Measurements from ENCODE around the gene SMIM35. TPM values are rescaled to one million over a fixed set of nuclear protein-coding genes. Genes with fewer than 3 reads are reported as not detected.
A peak's percentile ranks its signal among the peaks of the same experiment; 100 is the strongest.

The SMIM35 gene
- total and polyA plus RNA-seq, 4 experiments from 2014 or later = 0.21 to 0.76 (median 0.50) TPM

GRCh38 chr11:117995472-117995871 lies 91.3 kb downstream of the SMIM35 start:
- DNase-seq = no peak
- H3K9me3 ChIP-seq (ENCODE audit: control insufficient read depth in 1 of 2, low read length in 2 of 2) = no peaks in the 10 kb centered on the region
- peak overlapping the region in 1 of 2 donors; percentile 6 for H3K4me3 ChIP-seq (ENCODE audit: low read length in 2 of 2)
- H3K27ac ChIP-seq (ENCODE audit: low read depth, low read length) = peak overlapping the region; percentile 43
- peak overlapping the region in 6 of 7 donors; percentile 57 to 91 (median 84) for H3K27ac Mint-ChIP-seq
- H3K36me3 Mint-ChIP-seq = peaks cover 87 to 98% of the 10 kb centered on the region in 2 donors
- peaks cover 97% of the 10 kb centered on the region for H3K36me3 ChIP-seq (ENCODE audit: insufficient read depth, low read length)
- POLR2A ChIA-PET (ENCODE audit: partially characterized antibody) = interaction anchor here (1.1 to 51.5 kb wide), 8 partner anchors 9 to 187 kb away, joined by 3 to 2125 read pairs (median 878); partner anchors contain the start of gene IL10RA
- H3K4me3 Mint-ChIP-seq = peak overlapping the region in 7 of 8 donors; percentile 7 to 93 (median 27)
- CTCF ChIA-PET (ENCODE audit: partially characterized antibody) = interaction anchor here (1.6 to 19.1 kb wide), 5 partner anchors 46 to 188 kb away, joined by 5 to 211 read pairs (median 7); no protein-coding TSS in a partner anchor
- no peaks in the 10 kb centered on the region for H3K27me3 Mint-ChIP-seq
- peaks cover 57 to 99% (median 84%) of the 10 kb centered on the region in 4 donors for H3K4me1 Mint-ChIP-seq
- H3K9me3 Mint-ChIP-seq = no peaks in the 10 kb centered on the region
- H3K27me3 ChIP-seq (ENCODE audit: insufficient read depth, low read length) = no peaks in the 10 kb centered on the region
- H3K4me1 ChIP-seq (ENCODE audit: insufficient read depth, low read length) = peaks cover 100% of the 10 kb centered on the region
- intact Hi-C loops (cut with micrococcal nuclease) = no loop called here

- Histone ChIP-seq H3K9me3 (ENCODE audit: control insufficient read depth in 1 of 2, low read length in 2 of 2) (no peaks in the 10 kb centered on the region), H3K27ac (ENCODE audit: low read depth, low read length) (peak overlapping the region; percentile 43), H3K4me3 (ENCODE audit: low read length in 2 of 2) (peak overlapping the region in 1 of 2 donors; percentile 5), H3K4me1 (ENCODE audit: insufficient read depth, low read length) (peaks cover 100% of the 10 kb centered on the region), H3K36me3 (ENCODE audit: insufficient read depth, low read length) (peaks cover 97% of the 10 kb centered on the region), H3K27me3 (ENCODE audit: insufficient read depth, low read length) (no peaks in the 10 kb centered on the region)
- ChIA-PET CTCF (ENCODE audit: partially characterized antibody) (interaction anchor here (0.8 to 19.1 kb wide), 10 partner anchors 8 to 187 kb away, joined by 3 to 211 read pairs (median 4); no protein-coding TSS in a partner anchor), POLR2A (ENCODE audit: partially characterized antibody) (interaction anchor here (1.0 to 51.5 kb wide), 7 partner anchors 8 to 178 kb away, joined by 3 to 2125 read pairs (median 1750); partner anchors contain the start of gene IL10RA)
- Mint-ChIP-seq H3K4me3 (peak overlapping the region; percentile 60 to 99 (median 93)), H3K9me3 (no peaks in the 10 kb centered on the region), H3K27ac (peak overlapping the region; percentile 61 to 93 (median 86)), H3K4me1 (peaks cover 63 to 99% (median 81%) of the 10 kb centered on the region in 4 donors), H3K27me3 (no peaks in the 10 kb centered on the region), H3K36me3 (peaks cover 92 to 98% of the 10 kb centered on the region in 2 donors)
- intact Hi-C loops (cut with micrococcal nuclease) = loop anchor here (1.0 kb wide), 1 partner anchor 8 kb away; the partner anchor contains the start of gene IL10RA
- DNase-seq = no peak
Measured at GRCh38 chr11:117993988-117994745, 92.6 kb downstream of the SMIM35 start.

GRCh38 chr11:117992620-117993019 lies 94.1 kb downstream of the SMIM35 start:
- peaks cover 96% of the 10 kb centered on the region for H3K36me3 ChIP-seq (ENCODE audit: insufficient read depth, low read length)
- intact Hi-C loops (cut with micrococcal nuclease) = no loop called here

GRCh38 chr11:117992136-117992535 lies 94.6 kb downstream of the SMIM35 start:
- no peak for DNase-seq
- intact Hi-C loops (cut with micrococcal nuclease) = no loop called here
- no peaks in the 10 kb centered on the region for H3K9me3 Mint-ChIP-seq
- Histone ChIP-seq H3K27me3 (ENCODE audit: insufficient read depth, low read length) (no peaks in the 10 kb centered on the region), H3K4me1 (ENCODE audit: insufficient read depth, low read length) (peaks cover 84% of the 10 kb centered on the region), H3K27ac (ENCODE audit: low read depth, low read length) (peak overlapping the region; percentile 43), H3K36me3 (ENCODE audit: insufficient read depth, low read length) (peaks cover 95% of the 10 kb centered on the region), H3K9me3 (ENCODE audit: control insufficient read depth in 1 of 2, low read length in 2 of 2) (no peaks in the 10 kb centered on the region), H3K4me3 (ENCODE audit: low read length in 2 of 2) (peak overlapping the region; percentile 34 to 97)
- H3K4me3 Mint-ChIP-seq = peak overlapping the region; percentile 91 to 100 (median 94)
- peaks cover 50 to 91% (median 67%) of the 10 kb centered on the region in 4 donors for H3K4me1 Mint-ChIP-seq
- H3K27ac Mint-ChIP-seq = peak overlapping the region; percentile 77 to 93 (median 91)
- no peaks in the 10 kb centered on the region for H3K27me3 Mint-ChIP-seq
- CTCF ChIA-PET (ENCODE audit: partially characterized antibody) = interaction anchor here (1.3 to 19.1 kb wide), 4 partner anchors 43 to 175 kb away, joined by 4 to 211 read pairs (median 88); no protein-coding TSS in a partner anchor
- POLR2A ChIA-PET (ENCODE audit: partially characterized antibody) = interaction anchor here (1.2 to 51.5 kb wide), 5 partner anchors 6 to 175 kb away, joined by 3 to 2125 read pairs (median 1775); partner anchors contain the start of gene IL10RA
- H3K36me3 Mint-ChIP-seq = peaks cover 96 to 99% of the 10 kb centered on the region in 2 donors

More at GRCh38 chr11:117992620-117993019, 94.1 kb downstream of the SMIM35 start:
- H3K36me3 Mint-ChIP-seq = peaks cover 96 to 99% of the 10 kb centered on the region in 2 donors
- POLR2A ChIA-PET (ENCODE audit: partially characterized antibody) = interaction anchor here (34.5 to 51.5 kb wide), 4 partner anchors 6 to 53 kb away, joined by 1750 to 2125 read pairs (median 1950); partner anchors contain the start of gene IL10RA
- Histone ChIP-seq H3K4me1 (ENCODE audit: insufficient read depth, low read length) (peaks cover 89% of the 10 kb centered on the region), H3K27me3 (ENCODE audit: insufficient read depth, low read length) (no peaks in the 10 kb centered on the region), H3K4me3 (ENCODE audit: low read length in 2 of 2) (peak overlapping the region; percentile 49 to 97), H3K27ac (ENCODE audit: low read depth, low read length) (peak overlapping the region; percentile 43), H3K9me3 (ENCODE audit: control insufficient read depth in 1 of 2, low read length in 2 of 2) (no peaks in the 10 kb centered on the region)
- H3K9me3 Mint-ChIP-seq = no peaks in the 10 kb centered on the region
- H3K4me3 Mint-ChIP-seq = peak overlapping the region; percentile 91 to 100 (median 94)
- H3K27ac Mint-ChIP-seq = peak overlapping the region; percentile 77 to 93 (median 91)
- CTCF ChIA-PET (ENCODE audit: partially characterized antibody) = interaction anchor here (1.3 to 19.1 kb wide), 4 partner anchors 43 to 175 kb away, joined by 4 to 211 read pairs (median 88); no protein-coding TSS in a partner anchor
- no peaks in the 10 kb centered on the region for H3K27me3 Mint-ChIP-seq
- DNase-seq = no peak
- H3K4me1 Mint-ChIP-seq = peaks cover 53 to 91% (median 70%) of the 10 kb centered on the region in 4 donors

- peak overlapping the region; percentile 98 for H3K27ac ChIP-seq (ENCODE audit: low read depth, low read length)
- no peak for DNase-seq
- intact Hi-C loops (cut with micrococcal nuclease) = no loop called here
- Mint-ChIP-seq H3K27ac (peak overlapping the region; percentile 73 to 96 (median 90)), H3K4me1 (peaks cover 43 to 90% (median 57%) of the 10 kb centered on the region in 4 donors), H3K36me3 (peaks cover 83 to 86% of the 10 kb centered on the region in 2 donors), H3K27me3 (no peaks in the 10 kb centered on the region), H3K9me3 (peaks cover 0 to 3% (median 0%) of the 10 kb centered on the region in 8 donors), H3K4me3 (peak overlapping the region; percentile 91 to 100 (median 94))
- peak overlapping the region; percentile 97 to 99 for H3K4me3 ChIP-seq (ENCODE audit: low read length in 2 of 2)
- H3K36me3 ChIP-seq (ENCODE audit: insufficient read depth, low read length) = peaks cover 69% of the 10 kb centered on the region
- no peaks in the 10 kb centered on the region for H3K9me3 ChIP-seq (ENCODE audit: control insufficient read depth in 1 of 2, low read length in 2 of 2)
- peaks cover 68% of the 10 kb centered on the region for H3K4me1 ChIP-seq (ENCODE audit: insufficient read depth, low read length)
- H3K27me3 ChIP-seq (ENCODE audit: insufficient read depth, low read length) = no peaks in the 10 kb centered on the region
- ChIA-PET CTCF (ENCODE audit: partially characterized antibody) (interaction anchor here (0.7 to 24.4 kb wide), 9 partner anchors 10 to 182 kb away, joined by 3 to 402 read pairs (median 21); no protein-coding TSS in a partner anchor), POLR2A (ENCODE audit: partially characterized antibody) (interaction anchor here (0.6 to 51.5 kb wide), 8 partner anchors 3 to 174 kb away, joined by 3 to 2125 read pairs (median 878); partner anchors contain the start of gene IL10RA)
Measured at GRCh38 chr11:117989351-117990102, 97.2 kb downstream of the SMIM35 start.

- intact Hi-C loops (cut with micrococcal nuclease) = loop anchor here (1.0 to 2.0 kb wide), 6 partner anchors 7 to 64 kb away; no protein-coding TSS in a partner anchor
- Histone ChIP-seq H3K4me3 (ENCODE audit: low read length in 2 of 2) (peak overlapping the region; percentile 97 to 99), H3K36me3 (ENCODE audit: insufficient read depth, low read length) (peaks cover 44% of the 10 kb centered on the region), H3K27ac (ENCODE audit: low read depth, low read length) (peak overlapping the region; percentile 98), H3K27me3 (ENCODE audit: insufficient read depth, low read length) (no peaks in the 10 kb centered on the region), H3K4me1 (ENCODE audit: insufficient read depth, low read length) (peaks cover 64% of the 10 kb centered on the region), H3K9me3 (ENCODE audit: control insufficient read depth in 1 of 2, low read length in 2 of 2) (no peaks in the 10 kb centered on the region)
- POLR2A ChIA-PET (ENCODE audit: partially characterized antibody) = interaction anchor here (1.0 to 51.5 kb wide), 13 partner anchors 1 to 585 kb away, joined by 3 to 2125 read pairs (median 6); partner anchors contain the start of genes ARCN1 and IL10RA
- DNase-seq = peak; percentile 73 to 89 (median 78)
- Mint-ChIP-seq H3K9me3 (peaks cover 0 to 3% (median 0%) of the 10 kb centered on the region in 8 donors), H3K4me1 (peaks cover 43 to 86% (median 57%) of the 10 kb centered on the region in 4 donors), H3K4me3 (peak overlapping the region; percentile 91 to 100 (median 94)), H3K27me3 (no peaks in the 10 kb centered on the region), H3K27ac (peak overlapping the region; percentile 89 to 96 (median 93)), H3K36me3 (peaks cover 59 to 62% of the 10 kb centered on the region in 2 donors)
- CTCF ChIA-PET (ENCODE audit: partially characterized antibody) = interaction anchor here (0.7 to 24.4 kb wide), 13 partner anchors 13 to 179 kb away, joined by 3 to 402 read pairs (median 7); no protein-coding TSS in a partner anchor
Measured at GRCh38 chr11:117986981-117987574, 99.7 kb downstream of the SMIM35 start.
